IPS DF 4.7 (cell line): ENCODE results near the gene CTTNBP2.

Experiments
- DNase-seq: peaks from one replicate; pipeline ENCODE4 v3.0.0-alpha.2; 2013; ENCODE audit warnings: low spot score; ENCODE audit errors: extremely low read depth

CTTNBP2 gene

DNA sequence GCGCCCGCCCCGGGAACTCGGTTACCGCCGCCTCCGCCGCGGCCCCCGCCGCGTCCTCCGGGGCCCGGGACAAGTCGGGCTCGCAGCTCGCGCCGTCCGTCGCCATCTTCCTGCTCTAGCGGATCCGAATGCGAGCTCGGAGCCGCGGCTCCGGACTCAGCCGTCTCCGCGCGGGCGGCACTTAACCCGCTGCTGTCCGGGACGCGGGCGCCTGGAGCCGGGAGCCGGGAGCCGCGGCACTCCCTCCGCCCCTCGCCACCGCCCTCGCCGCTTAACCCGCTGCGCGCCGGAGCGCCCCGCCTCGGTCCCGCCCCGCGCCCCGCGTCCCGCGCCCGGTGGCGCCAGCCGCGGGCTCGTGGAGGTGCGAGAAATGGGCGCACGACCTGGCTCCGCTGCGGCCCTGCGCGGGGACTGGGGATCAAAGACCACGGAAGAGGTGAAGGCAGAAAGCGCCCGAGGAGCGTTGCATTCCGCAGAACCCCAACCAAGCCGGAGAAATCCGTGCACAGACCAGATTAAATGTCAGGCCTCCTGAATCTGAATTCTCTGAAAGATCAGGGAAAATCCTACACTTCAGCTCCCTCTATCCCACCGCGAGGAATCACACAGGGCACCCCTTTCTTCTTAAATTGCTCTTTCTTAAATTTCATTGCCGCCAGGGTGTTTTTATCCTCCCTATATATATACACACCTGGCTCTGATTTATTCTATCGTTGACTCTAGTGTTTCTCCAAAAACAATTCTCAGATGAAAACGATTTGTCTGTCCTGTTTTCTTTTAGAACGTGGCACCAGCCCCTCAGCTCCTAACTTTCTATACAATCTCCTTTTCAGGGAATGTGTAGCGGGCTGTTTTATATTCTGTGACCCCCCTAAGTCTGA, at the start of gene CTTNBP2:
Gene CTTNBP2, minus strand, starts transcription at position 132 of the 881 bp plus-strand sequence. Its CDS starts 26 bp downstream, at position 106.
- DNase-seq: no peak

GRCh38 chr7:117916309-117916708, 43.1 kb upstream of the CTTNBP2 start:
- DNase-seq: no peak

GRCh38 chr7:117912421-117912820, 39.2 kb upstream of the CTTNBP2 start:
- DNase-seq: no peak

DNA sequence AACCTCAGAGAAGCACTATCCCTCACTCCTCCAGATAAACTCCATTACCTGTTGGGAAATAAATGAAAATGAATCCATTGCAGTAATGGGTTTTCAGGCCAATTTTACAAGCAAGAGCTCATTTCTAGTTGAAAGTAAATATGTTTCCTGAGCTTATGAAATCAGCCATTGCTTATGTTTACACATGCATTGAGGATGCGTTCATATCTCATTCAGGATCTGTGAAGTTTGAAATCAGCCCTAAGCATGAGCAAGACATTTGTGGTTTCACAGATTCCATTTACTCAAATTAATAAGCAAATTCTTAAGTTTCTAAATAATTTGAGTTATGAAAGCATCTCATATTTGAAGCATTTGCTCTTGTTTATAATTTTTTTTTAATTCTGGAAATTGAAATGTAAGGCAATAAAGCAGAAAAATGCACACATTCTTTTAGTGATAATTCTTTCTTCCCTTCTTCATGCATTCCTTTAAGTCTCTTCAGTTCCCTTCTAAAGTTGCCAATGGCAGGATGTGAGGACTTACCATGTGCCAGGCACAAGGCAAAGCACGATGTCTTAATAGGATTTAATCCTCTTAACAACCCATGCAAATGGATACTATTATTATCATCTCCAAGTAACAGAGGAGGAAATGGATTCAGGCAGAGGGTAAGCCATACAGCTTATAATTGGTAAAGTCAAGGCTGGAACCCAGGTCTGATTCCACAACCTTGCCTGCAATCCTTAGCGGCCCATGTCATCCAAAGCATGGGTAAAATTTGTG, 35.0 kb upstream of the CTTNBP2 start:
- DNase-seq: no peak

- no peak for DNase-seq
Observed at GRCh38 chr7:117907049-117907640, 33.9 kb upstream of the CTTNBP2 start.

DNA sequence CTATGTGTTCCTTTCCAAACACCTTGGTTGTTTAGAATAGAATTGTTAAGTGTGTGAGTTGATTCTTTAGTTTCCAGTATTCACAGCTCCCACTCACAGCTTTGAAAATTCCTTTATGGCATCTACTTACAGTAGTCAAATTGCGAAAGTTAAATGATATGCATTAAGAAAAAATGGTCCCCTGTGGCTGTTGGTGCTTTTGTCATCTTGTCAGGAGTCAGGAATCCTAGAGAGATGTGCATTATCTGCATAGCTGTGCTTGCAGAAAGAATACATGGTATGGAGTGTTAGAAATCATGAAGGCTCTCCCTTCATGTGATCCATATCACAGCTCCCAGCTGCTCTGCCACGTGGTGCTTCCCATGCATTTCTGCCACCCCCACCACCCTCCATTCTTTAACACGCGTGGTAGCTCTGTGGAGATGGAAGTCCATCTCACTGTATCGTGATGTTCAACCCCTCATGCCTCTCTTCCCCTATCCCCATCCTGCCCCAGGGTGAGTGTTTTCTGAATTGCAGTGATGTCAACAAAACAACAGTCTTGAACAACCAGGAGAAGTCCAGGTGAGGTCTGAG, 29.2 kb upstream of the CTTNBP2 start:
- no peak for DNase-seq

GRCh38 chr7:117901089-117901797, 28.0 kb upstream of the CTTNBP2 start:
- no peak for DNase-seq

DNA sequence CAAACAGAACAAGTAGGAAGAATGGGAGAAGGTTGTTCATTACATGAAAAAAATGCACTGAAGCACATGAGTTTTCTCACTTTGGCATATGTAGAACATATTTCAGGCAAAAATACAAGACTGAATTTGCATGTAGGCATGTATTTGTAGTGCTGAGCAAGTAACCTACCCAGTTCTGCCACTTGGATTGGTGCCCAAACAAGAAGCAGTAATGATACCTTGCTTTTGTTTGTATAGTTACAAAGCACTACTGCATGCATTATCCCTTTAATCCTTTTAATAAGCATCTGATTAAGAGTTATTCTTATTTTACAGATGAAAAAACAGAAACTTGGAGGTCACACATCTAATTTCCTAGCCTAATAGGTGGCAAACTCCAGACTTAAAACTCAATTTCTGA, 23.1 kb upstream of the CTTNBP2 start:
- DNase-seq: no peak

GRCh38 chr7:117895276-117895675, 22.0 kb upstream of the CTTNBP2 start:
- no peak for DNase-seq

DNA sequence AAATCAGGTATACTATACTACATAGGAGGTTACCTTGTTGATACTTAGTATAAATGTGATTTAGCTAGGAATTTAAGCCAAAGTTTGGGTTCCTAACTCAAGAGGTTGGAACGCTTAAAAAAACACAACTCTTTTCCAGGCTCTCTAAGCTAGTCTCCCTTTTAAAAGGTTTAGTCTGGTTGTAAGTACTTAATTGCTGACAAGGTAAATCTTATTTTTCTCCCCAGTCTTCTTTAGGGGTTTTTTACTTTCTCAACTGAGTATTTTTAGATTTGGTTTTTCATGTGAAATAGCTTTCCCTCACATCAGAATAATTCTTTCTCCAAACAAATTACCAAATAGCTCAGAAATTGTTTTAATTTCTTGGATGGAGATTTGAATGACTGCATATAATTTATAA, 20.8 kb upstream of the CTTNBP2 start:
- no peak for DNase-seq

- no peak for DNase-seq
Observed at GRCh38 chr7:117892821-117893220, 19.6 kb upstream of the CTTNBP2 start.

DNA sequence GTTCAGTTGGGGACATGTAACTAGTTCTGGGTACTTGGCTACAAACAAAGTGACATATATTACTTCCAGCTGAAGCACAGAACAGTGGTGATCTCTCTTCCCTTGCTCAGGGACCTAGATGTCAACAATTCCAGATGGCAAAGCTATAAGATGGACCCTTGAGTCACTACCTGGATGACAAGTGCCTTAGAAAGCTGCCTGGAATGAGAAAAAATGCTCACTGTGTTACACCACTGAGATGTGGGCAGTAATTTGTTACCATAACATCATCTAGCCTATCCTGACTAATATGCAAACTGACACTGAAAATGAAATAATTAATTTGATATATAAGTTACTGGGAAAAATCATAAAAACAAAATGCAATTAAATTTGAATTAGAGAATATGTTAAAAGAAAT, 16.4 kb upstream of the CTTNBP2 start:
- DNase-seq: no peak

GRCh38 chr7:117888627-117889026, 15.4 kb upstream of the CTTNBP2 start:
- no peak for DNase-seq

GRCh38 chr7:117882594-117882993, 9.4 kb upstream of the CTTNBP2 start:
- no peak for DNase-seq

DNA sequence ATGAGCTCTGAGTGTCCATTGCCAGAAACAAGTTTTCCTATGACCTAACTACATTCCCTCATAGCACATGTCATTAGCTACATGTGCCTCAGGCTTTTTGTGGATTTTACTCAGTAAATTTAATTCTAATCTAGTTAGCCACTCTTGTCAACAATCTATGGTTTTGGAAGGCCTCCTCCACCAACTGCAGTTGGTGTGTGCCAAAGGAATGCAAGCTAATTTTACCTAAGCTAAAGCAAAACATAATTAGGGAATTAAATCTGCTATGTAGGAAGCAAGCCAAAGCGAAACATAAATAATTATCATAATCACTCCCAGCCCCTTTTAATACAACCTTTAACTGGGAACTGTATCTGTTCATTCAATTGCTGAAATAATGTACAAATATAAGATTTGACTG, 3.5 kb upstream of the CTTNBP2 start:
- DNase-seq: no peak

DNA sequence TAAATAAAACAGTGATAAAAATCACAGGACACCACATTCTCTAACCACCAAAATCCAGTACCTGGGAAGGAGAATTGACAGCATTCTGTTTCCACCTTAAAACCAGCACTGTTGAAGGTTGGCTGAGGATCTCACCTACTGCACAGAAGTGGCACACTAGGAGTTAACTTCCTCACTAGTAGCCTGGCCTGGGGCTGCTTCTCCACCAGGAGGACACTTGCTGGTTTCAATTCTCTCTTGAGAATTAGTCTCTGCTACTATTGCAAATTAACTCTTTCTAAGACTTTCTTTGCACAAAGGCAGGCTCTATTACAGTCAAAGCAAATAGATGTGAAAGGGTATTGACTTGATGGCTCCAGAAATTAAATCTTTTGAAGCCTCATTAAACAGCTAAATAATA, 2.3 kb upstream of the CTTNBP2 start:
- no peak for DNase-seq

GRCh38 chr7:117874191-117874700, 1.0 kb upstream of the CTTNBP2 start:
- no peak for DNase-seq

GRCh38 chr7:117872561-117873309, 506 bp downstream of the CTTNBP2 start:
- no peak for DNase-seq

- no peak for DNase-seq
Observed at GRCh38 chr7:117871778-117872538, 1.3 kb downstream of the CTTNBP2 start.

DNA sequence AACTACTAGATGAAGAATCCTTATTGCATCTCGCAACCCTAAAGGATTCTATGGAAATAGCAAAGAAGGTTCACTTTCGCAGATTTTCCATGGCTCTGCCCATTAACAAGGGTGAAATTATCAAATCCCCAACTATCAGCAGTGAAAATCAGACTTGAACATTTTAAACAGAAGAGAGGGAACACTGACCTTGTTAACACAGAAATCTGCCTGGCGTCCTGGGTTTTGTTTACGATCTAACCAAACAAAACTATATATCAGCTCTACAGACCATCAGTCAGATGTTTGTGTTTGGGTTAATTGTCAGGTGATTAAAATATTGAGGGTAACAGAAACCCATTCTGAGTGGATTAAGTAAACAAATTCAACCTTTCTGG, 1.9 kb downstream of the CTTNBP2 start:
- DNase-seq: no peak
